Measurements from ENCODE around the gene TCEA3. TPM values are rescaled to one million over a fixed set of nuclear protein-coding genes. Genes with fewer than 3 reads are reported as not detected.
A peak's percentile ranks its signal among the peaks of the same experiment; 100 is the strongest.

TCEA3 gene
- total RNA-seq, 1 donor from 2014 or later = 6.6 TPM

GRCh38 chr1:23344987-23345472 is 79.5 kb downstream of the TCEA3 start:
- Histone ChIP-seq H3K4me3 (ENCODE audit: low read depth, low read length) (peak overlapping the region; percentile 86), H3K36me3 (ENCODE audit: control insufficient read depth, insufficient read depth, low read length) (no peaks in the 10 kb centered on the region), H3K27me3 (ENCODE audit: control insufficient read depth, insufficient read depth, low read length) (no peaks in the 10 kb centered on the region)
- DNase-seq (ENCODE audit: low read depth) = no peak
- TF ChIP-seq CTCF (IDR thresholded peaks at IDR 0.05; ENCODE audit: insufficient read depth, low read length, severe bottlenecking) = no peak
- FAIRE-seq = no peak

- Histone ChIP-seq H3K4me3 (ENCODE audit: low read depth, low read length) (peak within 1 kb of the TSS; percentile 86), H3K27me3 (ENCODE audit: control insufficient read depth, insufficient read depth, low read length) (no peaks in the 10 kb centered on the region), H3K36me3 (ENCODE audit: control insufficient read depth, insufficient read depth, low read length) (no peaks in the 10 kb centered on the region)
- FAIRE-seq (no peak), DNase-seq (ENCODE audit: low read depth) (peak; percentile 97)
- peak; percentile 7 for TF ChIP-seq CTCF (IDR thresholded peaks at IDR 0.05; ENCODE audit: insufficient read depth, low read length, severe bottlenecking)
Observed at GRCh38 chr1:23344111-23344986, 80.2 kb downstream of the TCEA3 start, which contains the start of gene HNRNPR. Gene HNRNPR, minus strand, starts transcription at chr1:23344284. Its CDS starts 3,276 bp downstream, at chr1:23341008.

- no peaks in the 10 kb centered on the region for H3K27me3 ChIP-seq (ENCODE audit: control insufficient read depth, insufficient read depth, low read length)
- peak overlapping the region; percentile 86 for H3K4me3 ChIP-seq (ENCODE audit: low read depth, low read length)
- DNase-seq (ENCODE audit: low read depth) = peak; percentile 73
- TF ChIP-seq CTCF (IDR thresholded peaks at IDR 0.05; ENCODE audit: insufficient read depth, low read length, severe bottlenecking) = no peak
- FAIRE-seq = no peak
- no peaks in the 10 kb centered on the region for H3K36me3 ChIP-seq (ENCODE audit: control insufficient read depth, insufficient read depth, low read length)
Observed at GRCh38 chr1:23343221-23344110, 81.1 kb downstream of the TCEA3 start.

- Histone ChIP-seq H3K36me3 (ENCODE audit: control insufficient read depth, insufficient read depth, low read length) (peaks cover 4% of the 10 kb centered on the region), H3K27me3 (ENCODE audit: control insufficient read depth, insufficient read depth, low read length) (no peaks in the 10 kb centered on the region), H3K4me3 (ENCODE audit: low read depth, low read length) (peak overlapping the region; percentile 86)
- peak; percentile 17 for DNase-seq (ENCODE audit: low read depth)
- no peak for TF ChIP-seq CTCF (IDR thresholded peaks at IDR 0.05; ENCODE audit: insufficient read depth, low read length, severe bottlenecking)
- no peak for FAIRE-seq
Observed at GRCh38 chr1:23341931-23342692, 82.4 kb downstream of the TCEA3 start.

GRCh38 chr1:23339632-23340031 is 84.9 kb downstream of the TCEA3 start:
- DNase-seq (ENCODE audit: low read depth) (no peak), FAIRE-seq (no peak)
- no peaks in the 10 kb centered on the region for H3K27me3 ChIP-seq (ENCODE audit: control insufficient read depth, insufficient read depth, low read length)
- H3K36me3 ChIP-seq (ENCODE audit: control insufficient read depth, insufficient read depth, low read length) = peaks cover 7% of the 10 kb centered on the region
- no peak for TF ChIP-seq CTCF (IDR thresholded peaks at IDR 0.05; ENCODE audit: insufficient read depth, low read length, severe bottlenecking)
- no peak overlapping the region for H3K4me3 ChIP-seq (ENCODE audit: low read depth, low read length)
